Esophagus muscularis mucosa (tissue), 2 donors: ENCODE results near the gene NELL1.

ENCODE experiments used
- EP300 ChIP-seq: sonication (generic); formaldehyde crosslinking; IDR thresholded peaks from one replicate; pipeline ENCODE4 v1.6.1; 2017; ENCODE audit warnings: antibody characterized with exemption
- POLR2A ChIP-seq: fragments of 450-650 bp; IDR thresholded peaks from one replicate; pipeline ENCODE4 v1.6.1; 2017; ENCODE audit warnings: antibody characterized with exemption, moderate library complexity, mild to moderate bottlenecking, low read depth

GRCh38 chr11:21323617-21324016, 654.2 kb downstream of the NELL1 start:
- TF ChIP-seq EP300, result no peak
- no peak for TF ChIP-seq POLR2A
